Colonic mucosa (tissue), 4 donors: ENCODE results near the gene PLS3. TPM values are rescaled to one million over a fixed set of nuclear protein-coding genes. Genes with fewer than 3 reads are reported as not detected.

Source experiments
- DNase-seq: peaks from one replicate; pipeline ENCODE4 v3.0.0-alpha.2; 2020
- H3K27ac ChIP-seq: fragments of 200-600 bp; one replicate; pipeline ENCODE4 v1.8.0; 2021
- H3K27me3 ChIP-seq: fragments of 200-600 bp; one replicate; pipeline ENCODE4 v1.8.0; 2021
- H3K36me3 ChIP-seq: fragments of 200-600 bp; one replicate; pipeline ENCODE4 v1.8.0; 2021
- H3K4me1 ChIP-seq: fragments of 200-600 bp; one replicate; pipeline ENCODE4 v1.8.0; 2021; ENCODE audit warnings: mild to moderate bottlenecking
- H3K4me3 ChIP-seq: fragments of 200-600 bp; one replicate; pipeline ENCODE4 v1.8.0; 2021
- H3K9ac ChIP-seq, 2 donors: one replicate each; pipeline ENCODE4 v1.7.0; 2013; ENCODE audit warnings: control low read depth in 2 of 2, low read depth in 2 of 2, low read length in 2 of 2
- H3K9me3 ChIP-seq: fragments of 200-600 bp; one replicate; pipeline ENCODE4 v1.8.0; 2021
- CTCF ChIP-seq: fragments of 200-600 bp; IDR thresholded peaks from one replicate; pipeline ENCODE4 v1.8.0; 2022; ENCODE audit warnings: antibody characterized with exemption, mild to moderate bottlenecking
- intact Hi-C: fragments of 100-400 bp; cut with DNase I; formaldehyde crosslinking; loops from one replicate; pipeline ENCODE4 v1.14.1; 2022
- total RNA-seq, 2 donors: library from RNA; stranded (reverse); fragmentation: NEBNext Ultra II Directional in 1 of 2; extraction: Animal tissue kit (Norgen Biotek cat#: 25700) in 1 of 2; gene quantifications; one replicate each; pipeline ENCODE4 v1.2.1, GENCODE V29; 2021
- donor health status: healthy.
- donor health status: DM: no; HTN: no; CAD: no.
- donor health status: DM: no; HTN: no; CAD: no.

PLS3 gene
- total RNA-seq, 2 donors from 2014 or later = 23.8 to 33.0 TPM

DNA sequence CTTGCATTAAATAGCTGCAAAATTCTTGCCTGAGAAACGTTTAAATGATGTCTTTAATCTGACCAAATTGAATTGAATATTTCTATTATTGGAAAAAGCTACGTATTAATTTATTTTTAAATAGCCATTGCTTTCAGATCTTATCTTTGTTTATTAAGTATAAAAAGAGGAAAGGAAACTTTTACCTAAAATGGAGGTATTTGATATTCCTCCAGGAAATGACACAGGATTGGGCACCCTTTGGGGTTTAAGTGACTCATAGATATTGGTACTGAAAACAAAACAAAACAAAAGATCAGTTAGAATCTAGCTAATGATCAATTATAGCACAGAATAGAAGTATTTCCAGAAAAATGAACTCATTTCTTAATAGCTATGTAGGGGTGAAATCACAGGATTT lies 34.1 kb downstream of the PLS3 start:
- intact Hi-C loops = no loop called here
- Histone ChIP-seq H3K27me3 (peaks cover 7% of the 10 kb centered on the region), H3K4me3 (no peak overlapping the region), H3K4me1 (no peaks in the 10 kb centered on the region), H3K27ac (no peak overlapping the region), H3K9ac (no peak overlapping the region), H3K36me3 (no peaks in the 10 kb centered on the region), H3K9me3 (no peaks in the 10 kb centered on the region)
- DNase-seq = no peak
- TF ChIP-seq CTCF = no peak

DNA sequence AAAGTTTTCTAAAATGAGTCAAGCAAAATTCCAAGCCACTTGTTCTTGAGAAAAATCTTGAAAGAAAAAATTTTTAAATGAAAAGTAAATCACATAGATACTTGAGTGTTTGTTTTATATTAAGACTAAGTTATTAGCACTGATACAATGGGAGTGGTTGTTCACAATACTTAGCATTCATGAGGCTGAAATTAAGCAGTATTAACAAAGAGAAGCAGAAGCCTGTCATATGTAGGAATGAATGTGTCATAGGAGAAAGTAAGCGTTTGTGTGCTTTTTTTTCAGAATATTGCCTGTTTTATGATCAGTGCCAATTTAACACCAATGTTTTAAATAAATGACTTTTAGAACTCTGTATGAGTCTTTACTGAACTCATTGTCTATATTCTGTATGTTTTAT lies 37.6 kb downstream of the PLS3 start:
- DNase-seq = no peak
- intact Hi-C loops = no loop called here
- peaks cover 7% of the 10 kb centered on the region for H3K27me3 ChIP-seq
- TF ChIP-seq CTCF = no peak
- H3K4me3 ChIP-seq = no peak overlapping the region
- no peaks in the 10 kb centered on the region for H3K9me3 ChIP-seq
- H3K27ac ChIP-seq = no peak overlapping the region
- H3K36me3 ChIP-seq = no peaks in the 10 kb centered on the region
- no peaks in the 10 kb centered on the region for H3K4me1 ChIP-seq
- H3K9ac ChIP-seq = no peak overlapping the region

GRCh38 chrX:115602308-115602707 lies 41.3 kb downstream of the PLS3 start:
- H3K27ac ChIP-seq = no peak overlapping the region
- no peak for TF ChIP-seq CTCF
- H3K36me3 ChIP-seq = no peaks in the 10 kb centered on the region
- no peaks in the 10 kb centered on the region for H3K9me3 ChIP-seq
- DNase-seq = no peak
- intact Hi-C loops = no loop called here
- no peak overlapping the region for H3K4me3 ChIP-seq
- H3K9ac ChIP-seq = no peak overlapping the region
- no peaks in the 10 kb centered on the region for H3K4me1 ChIP-seq
- no peaks in the 10 kb centered on the region for H3K27me3 ChIP-seq

GRCh38 chrX:115602729-115603389 lies 41.9 kb downstream of the PLS3 start:
- H3K4me1 ChIP-seq = no peaks in the 10 kb centered on the region
- H3K4me3 ChIP-seq = no peak overlapping the region
- intact Hi-C loops = no loop called here
- H3K9ac ChIP-seq = no peak overlapping the region
- H3K27ac ChIP-seq = no peak overlapping the region
- no peaks in the 10 kb centered on the region for H3K36me3 ChIP-seq
- no peaks in the 10 kb centered on the region for H3K9me3 ChIP-seq
- TF ChIP-seq CTCF = no peak
- H3K27me3 ChIP-seq = no peaks in the 10 kb centered on the region
- DNase-seq = no peak

- Histone ChIP-seq H3K9ac (no peak overlapping the region), H3K36me3 (no peaks in the 10 kb centered on the region), H3K4me3 (no peak overlapping the region), H3K9me3 (no peaks in the 10 kb centered on the region), H3K27me3 (no peaks in the 10 kb centered on the region), H3K4me1 (no peaks in the 10 kb centered on the region), H3K27ac (no peak overlapping the region)
- DNase-seq = no peak
- TF ChIP-seq CTCF = no peak
- intact Hi-C loops = no loop called here
These were observed 42.6 kb downstream of the PLS3 start for GRCh38 chrX:115603534-115604074.
